Uterus (tissue), 4 donors: ENCODE results near the gene ARID2. TPM values are rescaled to one million over a fixed set of nuclear protein-coding genes. Genes with fewer than 3 reads are reported as not detected.

Experiments used
- DNase-seq, 2 donors: peaks; one replicate each; pipeline ENCODE4 v3.0.0-alpha.2; 2019 to 2020
- H3K27ac ChIP-seq, 2 donors: fragments of 200-600 bp; sonication (generic); 1 replicate in 1 of 2; 2 replicates in 1 of 2; pipeline ENCODE4 v1.5.1; 2016 to 2018
- H3K27me3 ChIP-seq, 2 donors: fragments of 200-600 bp; sonication (generic); one replicate each; pipeline ENCODE4 v1.5.1; 2018 to 2019; ENCODE audit warnings: control low read depth in 1 of 2
- H3K36me3 ChIP-seq, 2 donors: fragments of 200-600 bp; sonication (generic); one replicate each; pipeline ENCODE4 v1.5.1; 2019; ENCODE audit warnings: control low read depth in 1 of 2
- H3K4me1 ChIP-seq, 2 donors: fragments of 200-600 bp; sonication (generic); one replicate each; pipeline ENCODE4 v1.5.1; 2018 to 2019; ENCODE audit warnings: control low read depth in 1 of 2
- H3K4me3 ChIP-seq, 2 donors: fragments of 200-600 bp; sonication (generic); 1 replicate in 1 of 2; 2 replicates in 1 of 2; pipeline ENCODE4 v1.5.1; 2018 to 2019; ENCODE audit warnings: mild to moderate bottlenecking in 1 of 2
- H3K9me3 ChIP-seq, 2 donors: fragments of 200-600 bp; sonication (generic); one replicate each; pipeline ENCODE4 v1.5.1; 2019; ENCODE audit warnings: control low read depth in 1 of 2
- CTCF ChIP-seq, 4 experiments: fragments of 200-600 bp in 2 of 4; fragments of 450-650 bp in 2 of 4; sonication (generic) in 2 of 4; IDR thresholded peaks; one replicate each; pipeline ENCODE4 v1.5.1; 2016 to 2019; ENCODE audit warnings: antibody characterized with exemption in 4 of 4, mild to moderate bottlenecking in 2 of 4, moderate library complexity in 1 of 4
- POLR2A ChIP-seq, 2 donors: fragments of 450-650 bp; IDR thresholded peaks; one replicate each; pipeline ENCODE4 v1.6.1; 2016; ENCODE audit warnings: antibody characterized with exemption in 2 of 2, mild to moderate bottlenecking in 1 of 2, moderate library complexity in 1 of 2
- intact Hi-C: fragments of 100-400 bp; cut with DNase I; formaldehyde crosslinking; loops from one replicate; pipeline ENCODE4 v1.15.1; 2023; ENCODE audit warnings: low total_unique reads
- total RNA-seq, 4 donors: library from RNA; depleted of rRNA in 3 of 4; stranded (reverse); fragments of >200 nt in 3 of 4; gene quantifications; one replicate each; pipeline versions ENCODE4 v1.1.0 to v1.2.4, GENCODE V29; 2014 to 2023
- donor health status: DM: yes; HTN: yes; CAD: no.

Gene ARID2
- total RNA-seq, 4 donors from 2014 or later, result 24.3 to 112 (median 56.8) TPM

DNA sequence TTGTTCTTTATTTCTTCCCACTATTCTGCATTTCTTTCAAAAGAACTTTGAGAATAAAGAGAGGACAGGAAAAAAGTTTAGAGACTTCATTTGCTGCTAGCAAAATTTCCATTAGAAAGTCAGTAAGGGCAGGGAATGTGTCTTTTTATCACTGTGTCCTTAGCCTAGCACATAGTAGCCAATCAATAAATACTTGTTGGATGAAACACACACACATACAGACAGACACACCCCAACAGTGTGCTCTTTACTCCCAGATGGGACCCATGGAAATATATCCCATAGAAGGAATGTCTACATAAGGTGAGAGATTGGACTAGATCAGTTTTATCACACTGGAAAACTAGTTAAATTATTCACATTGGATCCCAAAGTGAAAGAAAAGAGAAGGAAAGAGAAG lies 21.1 kb upstream of the ARID2 start:
- intact Hi-C loops, result no loop called here
- H3K4me1 ChIP-seq, result no peaks in the 10 kb centered on the region
- H3K9me3 ChIP-seq, result no peaks in the 10 kb centered on the region
- H3K4me3 ChIP-seq, result no peak overlapping the region
- H3K27me3 ChIP-seq, result no peaks in the 10 kb centered on the region
- H3K36me3 ChIP-seq, result no peaks in the 10 kb centered on the region
- no peak for DNase-seq
- no peak for TF ChIP-seq POLR2A (IDR thresholded peaks at IDR 0.05)
- TF ChIP-seq CTCF (IDR thresholded peaks at IDR 0.05), result no peak
- no peak overlapping the region for H3K27ac ChIP-seq

GRCh38 chr12:45708901-45709300 lies 20.6 kb upstream of the ARID2 start:
- Histone ChIP-seq H3K27ac (no peak overlapping the region), H3K4me1 (no peaks in the 10 kb centered on the region), H3K4me3 (no peak overlapping the region), H3K36me3 (no peaks in the 10 kb centered on the region), H3K9me3 (no peaks in the 10 kb centered on the region), H3K27me3 (no peaks in the 10 kb centered on the region)
- TF ChIP-seq CTCF (IDR thresholded peaks at IDR 0.05) (no peak), POLR2A (IDR thresholded peaks at IDR 0.05) (no peak)
- intact Hi-C loops, result no loop called here
- DNase-seq, result no peak

DNA sequence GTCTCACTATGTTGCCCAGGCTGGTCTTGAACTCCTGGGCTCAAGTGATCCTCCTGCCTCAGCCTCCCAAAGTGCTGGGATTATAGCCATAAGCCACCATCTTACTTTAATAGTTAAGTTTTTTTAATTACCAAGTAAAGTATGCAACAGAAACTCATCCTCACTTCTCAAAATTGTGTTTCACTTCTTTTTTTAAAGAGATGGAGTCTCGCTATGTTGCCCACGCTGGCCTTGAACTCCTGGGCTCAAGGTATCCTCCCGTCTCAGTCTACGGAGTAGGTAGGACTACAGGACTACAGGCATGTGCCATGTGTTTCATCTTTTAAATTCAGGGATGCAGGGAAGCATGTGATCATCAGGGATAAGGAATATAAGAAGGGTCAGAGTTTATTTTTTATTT lies 17.2 kb upstream of the ARID2 start:
- Histone ChIP-seq H3K27me3 (no peaks in the 10 kb centered on the region), H3K27ac (no peak overlapping the region), H3K4me1 (no peaks in the 10 kb centered on the region), H3K4me3 (no peak overlapping the region), H3K36me3 (no peaks in the 10 kb centered on the region), H3K9me3 (no peaks in the 10 kb centered on the region)
- no peak for DNase-seq
- intact Hi-C loops, result no loop called here
- no peak for TF ChIP-seq POLR2A (IDR thresholded peaks at IDR 0.05)
- TF ChIP-seq CTCF (IDR thresholded peaks at IDR 0.05), result no peak

DNA sequence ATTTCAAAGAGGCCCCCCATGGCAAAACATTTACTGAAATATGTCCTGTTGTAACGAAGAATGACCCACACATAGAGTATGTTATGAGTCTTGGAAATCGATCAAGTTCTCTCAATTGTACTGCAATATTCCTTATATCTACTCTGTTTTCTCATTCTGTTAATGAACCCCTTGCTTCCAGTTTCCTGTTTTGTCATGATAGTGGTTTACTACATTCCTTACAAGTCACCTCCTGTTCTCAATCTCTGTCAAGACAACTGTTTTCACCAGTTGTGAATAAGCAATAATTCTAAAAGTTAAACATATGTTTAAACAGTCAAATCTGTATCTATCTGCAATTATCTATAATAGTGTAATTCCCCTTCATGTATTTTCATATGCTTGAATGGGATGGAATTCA lies 16.4 kb upstream of the ARID2 start:
- no peak overlapping the region for H3K4me3 ChIP-seq
- no peak overlapping the region for H3K27ac ChIP-seq
- intact Hi-C loops, result no loop called here
- no peaks in the 10 kb centered on the region for H3K27me3 ChIP-seq
- no peaks in the 10 kb centered on the region for H3K4me1 ChIP-seq
- H3K9me3 ChIP-seq, result no peaks in the 10 kb centered on the region
- TF ChIP-seq POLR2A (IDR thresholded peaks at IDR 0.05) (no peak), CTCF (IDR thresholded peaks at IDR 0.05) (no peak)
- DNase-seq, result no peak
- no peaks in the 10 kb centered on the region for H3K36me3 ChIP-seq

DNA sequence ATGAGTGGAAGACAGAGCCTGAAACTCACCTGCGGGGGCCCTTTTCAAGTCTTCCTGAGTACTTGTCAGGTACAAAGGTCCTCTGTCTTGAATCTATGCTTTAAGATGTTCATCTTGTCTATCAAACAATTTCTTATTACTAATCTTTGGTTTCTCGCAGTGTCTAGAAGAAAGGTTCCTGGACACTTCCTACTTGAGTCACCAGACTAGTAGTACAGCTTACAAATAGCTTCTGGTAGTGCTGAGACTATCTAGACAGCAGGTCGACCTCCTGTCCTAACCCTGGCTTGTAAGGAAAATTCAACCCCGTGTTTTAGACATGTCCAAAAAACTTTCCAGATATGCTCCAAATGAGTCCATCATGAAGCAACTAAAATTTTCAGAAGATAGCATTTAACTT lies 11.2 kb upstream of the ARID2 start:
- no peaks in the 10 kb centered on the region for H3K27me3 ChIP-seq
- intact Hi-C loops, result no loop called here
- no peak overlapping the region for H3K4me3 ChIP-seq
- DNase-seq, result no peak
- H3K9me3 ChIP-seq, result no peaks in the 10 kb centered on the region
- H3K27ac ChIP-seq, result no peak overlapping the region
- H3K4me1 ChIP-seq, result peaks cover 3 to 6% of the 10 kb centered on the region in 2 donors
- H3K36me3 ChIP-seq, result no peaks in the 10 kb centered on the region
- no peak for TF ChIP-seq POLR2A (IDR thresholded peaks at IDR 0.05)
- TF ChIP-seq CTCF (IDR thresholded peaks at IDR 0.05), result no peak
